Superior temporal gyrus (tissue), 1 donor: Measurements from ENCODE around the gene NUP37.
"Not testable (repeated sequence)": the region's sequence is repeated elsewhere in the genome, so short reads cannot be mapped to it uniquely, and the experiment has no call there.

Experiments used
- DNase-seq: peaks from one replicate; pipeline ENCODE4 v3.0.0-alpha.2; 2016; ENCODE audit errors: extremely low spot score

Gene NUP37

DNA sequence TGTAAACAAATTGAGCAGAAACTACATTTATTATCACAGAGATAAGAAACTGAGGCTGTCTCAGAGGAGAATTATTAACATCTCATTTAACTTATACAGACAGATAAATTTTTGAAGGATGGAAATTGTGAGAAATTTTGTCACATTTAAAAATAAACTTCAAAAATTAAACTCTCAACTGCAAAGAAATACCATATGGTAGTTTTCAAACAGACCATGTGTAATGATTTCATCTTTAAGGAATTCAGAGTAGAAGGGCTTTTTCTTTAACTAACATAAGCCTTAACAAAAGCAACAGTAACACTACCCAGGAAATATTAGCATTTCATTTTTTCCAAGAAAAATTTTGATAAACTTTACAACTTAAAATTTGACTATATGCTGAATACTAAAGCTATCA is 26.6 kb downstream of the NUP37 start:
- no peak for DNase-seq

DNA sequence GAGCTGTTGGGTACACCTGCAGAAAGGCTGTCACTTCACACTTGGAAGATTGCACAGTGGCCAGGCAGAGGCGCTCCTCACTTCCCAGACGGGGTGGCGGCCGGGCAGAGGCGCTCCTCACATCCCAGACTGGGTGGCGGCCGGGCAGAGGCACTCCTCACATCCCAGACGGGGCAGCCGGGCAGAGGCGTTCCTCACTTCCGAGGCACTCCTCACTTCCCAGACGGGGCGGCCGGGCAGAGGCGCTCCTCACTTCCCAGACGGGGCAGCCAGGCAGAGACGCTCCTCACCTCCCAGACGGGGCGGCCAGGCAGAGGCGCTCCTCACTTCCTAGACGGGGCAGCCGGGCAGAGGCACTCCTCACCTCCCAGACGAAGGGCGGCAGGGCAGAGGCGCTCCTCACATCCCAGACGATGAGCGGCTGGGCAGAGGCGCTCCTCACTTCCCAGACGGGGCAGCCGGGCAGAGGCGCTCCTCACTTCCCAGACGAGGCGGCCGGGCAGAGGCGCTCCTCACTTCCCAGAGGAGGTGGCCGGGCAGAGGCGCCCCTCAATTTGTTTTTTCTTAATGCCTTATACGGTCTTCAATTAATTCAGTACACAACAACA is 30.6 kb downstream of the NUP37 start:
- not testable (repeated sequence) for DNase-seq

DNA sequence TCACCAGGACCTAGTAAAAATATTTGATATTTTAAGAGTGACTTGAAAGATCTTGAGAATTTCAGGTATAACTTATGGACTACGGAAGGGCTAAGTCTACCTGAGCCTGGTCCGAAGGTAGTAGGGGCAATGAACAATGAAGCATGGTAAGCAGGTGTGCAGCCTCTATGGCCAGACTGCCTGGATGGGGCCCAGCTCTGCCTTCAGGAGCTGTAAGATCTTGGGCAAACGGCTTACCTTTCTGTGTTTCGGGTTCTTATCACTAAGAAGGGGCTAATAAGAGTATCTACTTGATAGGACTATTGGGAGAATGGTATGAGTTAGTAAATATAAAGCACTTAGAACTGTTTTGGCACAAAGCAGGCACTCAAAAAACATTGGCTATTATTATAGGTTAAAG is 39.1 kb downstream of the NUP37 start:
- no peak for DNase-seq

DNA sequence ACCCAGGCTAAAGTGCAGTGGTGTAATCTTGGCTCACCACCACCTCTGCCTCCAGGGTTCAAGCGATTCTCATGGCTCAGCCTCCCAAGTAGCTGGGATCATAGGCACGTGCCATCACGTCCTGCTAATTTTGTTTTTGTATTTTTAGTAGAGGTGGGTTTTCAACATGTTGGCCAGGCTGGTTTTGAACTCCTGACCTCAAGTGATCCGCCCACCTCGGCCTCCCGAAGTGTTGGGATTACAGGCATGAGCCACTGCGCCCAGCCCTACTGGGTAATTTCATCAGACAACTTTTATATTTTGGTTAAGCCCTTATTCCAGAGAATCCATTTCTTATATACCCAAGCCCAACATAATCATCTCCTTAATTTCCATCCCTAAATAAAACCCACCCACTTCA is 47.8 kb downstream of the NUP37 start:
- DNase-seq, result not testable (repeated sequence)

DNA sequence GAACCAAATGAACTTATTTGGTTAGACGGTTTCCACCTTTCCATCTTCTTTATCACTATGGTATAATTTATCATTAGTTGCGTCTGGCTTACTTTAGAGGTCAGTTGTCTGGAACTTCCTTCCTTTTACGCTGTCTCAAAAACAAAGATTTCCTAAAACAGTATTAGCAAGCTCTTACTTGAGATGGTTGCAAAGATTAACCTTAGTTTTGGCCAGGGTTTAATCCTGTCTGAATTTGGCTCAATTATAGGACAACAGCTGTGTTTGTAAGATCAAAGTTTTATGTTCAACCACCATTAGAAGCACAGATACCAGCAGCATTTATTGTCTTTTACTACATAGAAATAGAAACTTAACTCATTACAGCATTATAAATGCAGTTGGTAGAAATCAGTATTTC is 50.2 kb downstream of the NUP37 start:
- no peak for DNase-seq

DNA sequence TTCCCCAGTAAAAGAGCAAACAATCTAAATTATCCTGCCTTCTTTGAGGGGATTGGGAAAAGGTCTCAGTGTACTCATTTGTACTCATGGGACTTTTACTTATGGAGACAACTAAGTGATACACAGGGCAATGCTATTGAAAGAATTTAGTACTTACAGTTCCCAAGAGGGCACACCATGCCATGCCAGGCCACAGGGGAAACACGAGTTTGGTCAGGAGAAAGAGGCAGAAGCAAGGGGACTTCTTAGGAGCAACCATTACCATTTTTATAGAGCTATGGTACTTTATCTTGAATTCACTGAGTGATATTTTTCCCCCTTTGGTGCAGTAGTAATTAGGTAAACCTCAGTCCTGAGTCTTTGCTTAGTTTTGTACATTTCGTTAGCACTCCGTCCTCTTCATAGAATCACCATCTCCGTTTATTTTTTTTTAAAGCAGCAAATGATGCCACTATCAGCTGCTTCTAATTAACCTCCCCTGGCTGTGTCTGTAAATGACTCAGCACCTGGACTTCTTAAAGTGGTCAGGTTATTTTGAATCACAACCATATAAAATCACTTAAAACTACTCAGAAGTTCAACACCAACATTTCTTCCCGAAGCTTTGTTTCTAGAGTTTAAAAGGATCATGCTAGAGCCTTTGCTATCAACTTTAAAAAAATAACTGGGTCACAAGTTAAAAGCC is 52.2 kb downstream of the NUP37 start:
- DNase-seq, result no peak

DNA sequence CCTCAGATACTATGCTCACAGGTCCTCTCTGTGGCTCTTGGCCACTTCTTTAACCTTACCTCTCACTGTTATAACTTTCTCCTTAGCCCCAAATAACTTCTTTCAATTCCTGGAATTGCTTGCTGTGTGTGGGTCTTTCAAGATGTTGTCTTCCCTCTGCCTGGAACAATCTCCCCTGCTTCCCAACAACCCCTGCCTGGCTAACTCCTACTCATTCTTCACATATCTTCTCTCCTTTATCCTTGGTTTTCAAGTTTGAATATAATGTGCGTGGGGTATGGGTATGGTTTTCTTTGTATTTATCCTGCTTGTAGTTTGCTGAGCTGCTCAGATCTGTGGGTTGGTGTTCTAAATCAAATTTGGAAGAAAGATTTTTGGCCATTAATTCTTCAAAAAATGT is 55.4 kb downstream of the NUP37 start:
- DNase-seq, result no peak

DNA sequence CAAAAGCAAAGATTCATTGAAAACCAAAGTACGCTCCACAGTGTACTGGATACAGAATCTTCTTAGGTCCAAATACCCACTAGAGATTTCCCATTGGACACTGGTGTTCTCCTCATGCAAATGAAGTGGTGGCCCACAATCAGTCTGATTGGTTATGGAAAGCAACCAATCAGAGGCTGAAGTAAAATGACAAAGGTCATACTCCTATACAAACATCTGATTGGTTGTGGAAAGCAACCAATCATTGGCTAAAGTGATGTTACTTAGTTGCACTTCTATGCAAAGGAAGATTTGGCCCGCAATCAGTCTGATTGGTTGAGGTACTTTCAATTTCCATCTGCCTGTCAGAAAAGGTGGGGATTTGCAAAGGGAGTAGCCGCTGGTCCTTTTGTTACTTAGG is 56.8 kb downstream of the NUP37 start:
- DNase-seq, result no peak

DNA sequence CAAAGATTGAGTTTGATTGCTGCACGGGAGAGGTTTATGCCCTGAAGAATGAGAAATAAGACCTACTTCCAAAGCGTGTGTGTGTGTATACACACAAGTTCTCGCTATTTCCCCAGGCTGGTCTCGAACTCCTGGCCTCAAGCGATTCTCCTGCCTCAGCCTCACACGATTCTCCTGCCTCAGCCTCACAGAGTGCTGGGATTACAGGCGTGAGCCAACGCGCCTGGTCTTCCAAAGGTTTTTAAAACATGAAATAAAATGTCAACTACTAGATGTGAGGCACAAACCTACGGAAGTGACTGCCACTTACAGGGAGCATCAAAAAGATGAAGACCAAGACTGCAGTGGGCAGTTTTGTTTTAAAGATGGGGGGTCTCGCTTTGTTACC is 57.5 kb downstream of the NUP37 start:
- no peak for DNase-seq

DNA sequence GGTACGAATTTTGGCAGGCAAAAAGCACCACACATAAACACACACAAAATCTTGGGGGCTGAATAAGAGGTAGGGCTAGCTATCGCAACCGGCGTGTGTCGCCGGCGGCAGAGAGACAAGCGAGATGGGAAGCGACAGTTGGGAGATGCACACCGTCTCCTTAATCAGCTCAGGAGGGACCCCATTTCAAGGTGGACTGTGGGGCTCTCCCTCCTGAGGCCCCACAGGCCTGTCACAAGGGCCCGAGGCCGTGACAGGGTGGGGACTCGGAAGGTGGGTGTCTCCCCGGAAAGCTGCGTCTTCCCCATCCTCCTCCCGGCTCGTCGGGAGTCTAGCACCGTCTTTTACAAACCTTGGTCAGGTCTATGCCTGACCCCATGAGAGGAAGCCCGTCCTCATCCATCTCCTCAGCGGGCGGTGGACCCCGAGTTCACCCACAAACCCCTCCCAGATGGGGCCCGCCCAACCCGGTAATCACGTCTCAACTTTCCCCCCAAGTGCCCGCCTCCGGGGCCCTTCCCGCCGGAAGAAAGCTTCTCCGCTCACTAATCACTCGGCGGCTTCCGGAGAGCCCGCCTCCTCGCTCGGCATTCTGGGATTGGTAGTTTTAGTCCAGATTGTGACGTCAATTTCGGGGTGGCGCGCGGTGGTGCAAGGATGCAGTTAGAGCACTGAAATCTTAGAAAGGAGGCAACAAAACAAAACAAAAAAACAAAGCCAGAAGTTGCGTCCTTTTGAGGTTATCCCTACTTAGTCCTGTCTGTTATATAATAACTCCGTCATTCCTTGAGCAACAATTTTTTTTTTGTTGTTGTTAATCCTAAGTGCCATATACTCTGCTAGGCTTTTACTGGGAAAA is 58.1 kb downstream of the NUP37 start, which contains the start of gene WASHC3:
Gene WASHC3 (minus strand): TSS at position 432 of the 859 bp plus-strand sequence. CDS start 29 bp downstream, at position 403.
- peak; percentile 99 for DNase-seq

DNA sequence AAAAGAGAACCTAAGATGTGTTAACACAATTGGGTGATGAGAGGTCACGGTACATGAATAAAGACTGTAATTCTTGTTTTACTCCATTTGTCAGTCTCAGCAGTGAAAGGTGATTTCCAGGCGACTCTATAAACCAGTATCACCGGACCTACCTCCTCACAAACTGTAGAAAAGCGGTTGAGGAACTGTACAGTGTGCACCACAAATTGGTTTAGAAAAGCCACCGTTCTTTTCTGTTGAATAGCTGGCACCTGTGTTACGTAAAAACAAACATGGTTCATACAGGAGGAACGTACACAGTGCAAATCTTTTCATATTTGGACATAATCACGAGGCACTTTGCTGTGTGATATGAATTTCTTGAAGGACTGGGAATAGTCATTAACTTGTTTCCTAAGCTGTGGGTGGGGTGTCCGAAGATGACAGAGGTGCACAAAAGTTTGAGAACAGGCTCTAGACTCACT is 58.8 kb downstream of the NUP37 start:
- DNase-seq, result peak; percentile 43

DNA sequence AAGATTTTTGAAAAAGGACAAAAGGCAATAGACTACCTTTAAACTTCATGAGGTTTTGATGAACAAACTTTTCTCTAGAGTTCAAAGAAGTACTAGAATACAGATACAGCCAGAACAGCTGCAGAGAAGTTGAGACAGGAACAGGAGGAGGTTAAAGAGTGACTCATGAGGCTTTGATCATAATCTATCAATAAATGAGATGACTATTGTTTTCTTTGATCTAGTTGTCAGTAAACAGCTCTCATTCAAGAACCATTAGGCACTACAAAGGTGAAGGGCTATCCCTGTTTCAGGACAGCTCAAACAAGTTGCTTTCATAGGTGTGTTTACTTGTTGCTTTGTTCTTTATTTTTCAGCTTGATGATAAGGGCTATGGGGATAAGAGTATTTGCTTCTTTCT is 60.6 kb downstream of the NUP37 start:
- DNase-seq, result no peak

DNA sequence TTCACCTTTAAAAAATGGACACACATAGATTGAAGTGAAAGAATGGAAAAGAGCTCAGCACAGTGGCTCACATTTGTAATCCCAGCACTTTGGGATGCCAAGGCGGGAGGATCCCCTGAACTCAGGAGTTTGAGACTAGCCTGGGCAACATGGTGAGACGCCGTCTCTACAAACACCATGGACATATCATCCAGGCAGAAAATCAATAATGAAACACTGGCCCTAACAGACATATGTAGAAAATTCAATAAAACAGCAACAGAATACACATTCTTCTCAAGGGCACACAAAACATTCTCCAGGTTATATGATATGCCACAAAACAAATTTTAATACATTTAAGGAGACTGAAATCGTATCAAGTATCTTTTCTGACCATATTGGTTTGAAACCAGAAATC is 65.6 kb downstream of the NUP37 start:
- no peak for DNase-seq

DNA sequence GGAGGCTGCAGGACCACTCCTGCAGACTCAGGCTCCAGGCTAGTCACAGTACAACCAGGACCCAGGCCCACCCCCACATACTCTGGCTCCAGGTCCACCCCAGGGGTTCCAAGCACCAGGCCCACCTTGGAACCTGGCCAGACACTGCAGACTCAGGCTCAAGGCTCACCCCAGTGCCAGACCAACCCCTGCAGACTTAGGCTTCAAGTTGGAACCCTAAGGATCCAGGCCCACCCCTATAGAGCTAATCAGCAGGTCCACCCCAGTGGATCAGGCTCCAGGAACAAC is 66.9 kb downstream of the NUP37 start:
- DNase-seq, result no peak

DNA sequence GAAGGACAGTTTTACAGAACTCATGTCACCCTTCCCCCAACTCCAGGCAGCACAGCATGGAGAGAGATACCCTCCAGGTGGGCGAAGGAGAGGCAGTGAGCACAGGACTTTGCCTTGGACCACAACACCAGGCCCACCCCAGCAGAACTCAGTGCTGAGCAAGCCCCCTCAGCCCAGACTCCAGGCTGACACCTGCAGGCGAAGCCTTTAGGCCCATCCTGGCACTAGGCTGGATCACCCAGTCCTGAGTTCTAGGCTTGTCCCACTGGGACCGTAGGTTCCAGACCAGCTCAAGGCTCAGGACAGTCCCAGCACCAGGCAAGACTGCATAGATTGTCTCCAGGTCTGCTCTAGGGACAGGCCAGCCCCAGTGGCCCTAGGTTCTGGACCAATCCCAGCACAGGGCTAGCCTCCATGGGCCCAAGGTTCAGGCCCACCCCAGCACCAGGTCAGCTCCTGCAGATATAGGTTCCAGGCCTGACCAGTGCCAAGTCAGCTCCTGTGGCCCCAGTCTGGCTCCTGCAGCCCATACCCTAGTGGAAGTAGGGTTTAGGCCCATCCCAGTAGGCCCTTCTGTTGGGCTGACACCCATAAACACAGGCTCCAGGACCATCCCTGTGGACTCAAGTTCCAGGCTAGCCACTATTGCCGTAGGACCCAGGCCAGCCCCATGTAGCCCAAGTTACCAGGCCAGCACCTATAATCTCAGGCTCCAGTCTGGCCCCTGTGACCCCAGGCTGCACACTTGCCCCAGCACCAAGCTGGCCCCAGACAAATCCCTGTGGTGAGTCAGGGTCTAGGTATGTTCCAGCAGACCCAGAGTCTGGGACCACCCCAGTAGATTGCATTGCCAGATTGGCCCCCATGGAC is 67.5 kb downstream of the NUP37 start:
- no peak for DNase-seq

DNA sequence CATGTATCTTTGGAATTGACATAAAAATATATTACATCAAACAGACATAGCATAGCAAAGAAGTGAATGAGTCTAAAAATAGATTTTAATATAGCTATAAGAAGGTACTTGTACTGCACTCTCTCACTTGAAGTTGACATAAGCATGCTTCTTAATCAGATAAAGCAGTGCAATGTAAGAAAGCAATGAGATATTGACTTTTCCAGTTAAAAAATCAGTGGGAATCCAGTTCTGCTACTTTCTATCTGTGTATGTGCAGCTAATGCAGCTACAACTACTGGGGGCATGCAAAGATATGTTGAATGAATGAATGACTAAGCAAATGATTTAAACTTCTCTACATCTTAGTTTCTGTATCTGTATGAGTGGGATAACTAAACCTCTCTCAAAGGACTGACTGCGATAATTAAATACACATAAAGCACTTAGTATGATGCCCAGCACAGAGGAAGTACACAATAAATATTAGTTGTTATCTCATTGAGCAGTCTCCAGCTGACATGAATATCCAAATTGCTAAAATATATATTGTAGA is 68.4 kb downstream of the NUP37 start:
- no peak for DNase-seq

DNA sequence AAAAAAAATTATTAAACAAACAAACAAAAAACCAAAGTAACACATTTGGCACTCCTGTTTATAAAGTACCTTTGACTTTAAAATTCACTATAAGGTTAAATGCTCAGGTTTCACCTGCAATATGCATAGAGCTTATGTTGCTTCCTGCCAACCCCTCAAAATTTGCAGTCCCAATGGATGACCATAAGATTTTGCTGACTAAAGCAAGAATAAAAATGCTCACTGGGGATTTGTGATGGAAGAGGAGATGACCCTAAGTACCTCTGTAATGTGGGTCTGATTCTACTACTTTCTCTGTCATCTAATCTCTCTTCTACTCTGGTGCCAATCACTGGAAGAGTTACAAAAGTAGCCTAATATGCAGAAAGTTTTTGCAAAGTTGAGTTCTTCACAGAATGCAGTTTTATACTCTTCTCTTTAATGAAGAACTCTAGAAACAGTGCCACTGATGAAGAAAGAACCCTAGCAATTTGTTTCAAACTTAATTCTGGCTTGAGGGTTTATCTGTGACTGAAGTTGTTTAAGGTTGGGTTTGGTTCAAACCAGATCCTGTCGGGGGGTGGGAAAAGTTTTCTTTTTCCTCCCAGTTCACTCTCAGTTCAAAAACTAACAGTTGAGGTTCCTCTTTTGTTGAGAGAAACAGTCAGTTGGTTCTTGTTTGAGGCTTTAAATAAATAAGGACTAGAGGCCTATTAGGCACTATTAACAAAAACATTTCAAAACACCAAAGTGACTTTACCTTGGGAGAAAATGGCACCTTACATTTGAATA is 69.1 kb downstream of the NUP37 start:
- no peak for DNase-seq

DNA sequence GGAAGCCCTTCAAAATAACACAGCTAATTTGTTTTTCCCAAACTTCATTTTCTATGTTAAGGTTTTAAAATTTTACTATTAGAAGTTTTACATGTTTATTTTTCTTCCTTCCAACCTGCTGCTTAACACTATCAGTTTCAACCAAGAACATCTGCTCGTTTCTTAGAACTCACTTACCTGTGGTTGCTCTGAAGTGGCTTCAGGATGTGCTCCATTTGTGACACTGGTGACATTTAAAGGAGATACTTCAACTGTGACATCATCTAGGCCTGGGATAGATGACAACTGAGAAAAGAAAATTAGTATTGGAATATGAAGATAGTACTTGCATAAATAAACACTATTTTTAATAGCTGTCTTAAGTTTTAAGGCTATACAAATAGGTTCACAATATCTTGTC is 76.0 kb downstream of the NUP37 start:
- DNase-seq, result no peak

DNA sequence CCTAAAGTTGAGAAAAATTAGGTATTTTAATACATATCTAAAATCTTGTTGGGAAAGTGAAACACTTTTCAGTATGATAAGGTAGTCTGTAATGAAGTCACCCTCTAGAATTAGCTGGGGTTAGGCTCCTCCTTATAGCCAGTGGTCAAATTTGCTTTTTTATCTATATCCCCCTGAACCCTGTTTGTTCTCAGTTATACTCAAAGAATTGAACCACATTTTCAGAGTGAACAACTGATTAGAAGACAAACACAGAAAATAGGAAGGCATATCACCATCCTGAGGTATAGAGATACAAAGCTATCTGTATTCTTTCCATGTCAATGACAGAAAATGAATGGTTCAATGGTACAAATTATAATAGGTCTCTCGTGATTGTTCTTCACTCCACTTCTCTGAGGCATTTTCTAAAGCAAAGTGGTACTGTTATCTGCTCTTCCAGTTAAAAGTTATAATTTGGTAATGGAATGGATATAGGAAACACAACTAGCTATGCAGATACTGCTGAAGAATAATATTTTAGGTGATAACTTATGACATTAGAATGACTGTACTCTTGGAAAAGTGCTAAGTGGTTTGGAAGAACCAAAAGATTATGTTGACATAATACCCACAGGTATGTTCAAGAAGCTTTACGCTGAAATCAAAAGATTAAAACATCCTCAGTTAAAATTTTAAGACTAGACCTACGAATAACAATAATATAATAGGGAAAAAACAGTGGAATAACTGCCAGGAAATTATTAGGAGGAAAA is 85.7 kb downstream of the NUP37 start:
- DNase-seq, result no peak

DNA sequence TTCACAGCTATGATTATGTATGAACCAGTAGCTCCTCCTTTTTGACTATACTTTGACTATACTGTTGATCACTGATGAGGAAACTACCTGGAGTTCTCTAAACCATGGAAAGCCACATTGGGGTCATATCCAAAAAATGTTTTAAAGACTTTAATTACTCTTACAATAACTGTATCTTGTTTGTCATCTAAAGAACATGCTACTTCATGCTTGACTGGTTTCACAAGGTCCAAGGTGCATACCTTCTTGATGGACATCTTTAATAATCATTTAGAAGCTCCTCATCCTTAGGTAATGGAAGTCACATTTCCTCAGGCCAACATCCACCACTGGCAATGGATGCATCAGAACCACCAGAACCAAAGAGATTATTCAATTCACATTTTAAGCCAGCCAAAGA is 88.1 kb downstream of the NUP37 start:
- DNase-seq, result no peak
